Adipocyte (in vitro differentiated cells): ENCODE data around the gene CMSS1.

Source experiments
- DNase-seq: peaks from one replicate; pipeline ENCODE4 v3.0.0-alpha.2; 2015; ENCODE audit warnings: low read depth
- H3K27me3 ChIP-seq: replicated peaks from 2 replicates; pipeline ENCODE4 v1.7.0; 2013; ENCODE audit warnings: mild to moderate bottlenecking, low read length, moderate library complexity; ENCODE audit not compliant: control insufficient read depth, insufficient read depth
- H3K36me3 ChIP-seq: 2 replicates; pipeline ENCODE4 v1.7.0; 2013; ENCODE audit warnings: low read length, mild to moderate bottlenecking, moderate library complexity; ENCODE audit not compliant: control insufficient read depth, insufficient read depth, severe bottlenecking
- H3K4me1 ChIP-seq: 2 replicates; pipeline ENCODE4 v1.7.0; 2013; ENCODE audit warnings: mild to moderate bottlenecking, low read length, moderate library complexity; ENCODE audit not compliant: control insufficient read depth, insufficient read depth
- H3K4me3 ChIP-seq: 2 replicates; pipeline ENCODE4 v1.7.0; 2013; ENCODE audit warnings: mild to moderate bottlenecking, low read length, moderate library complexity
- H3K9ac ChIP-seq: 2 replicates; pipeline ENCODE4 v1.7.0; 2013; ENCODE audit warnings: mild to moderate bottlenecking, low read length, moderate library complexity
- H3K9me3 ChIP-seq: 2 replicates; pipeline ENCODE4 v1.7.0; 2013; ENCODE audit warnings: mild to moderate bottlenecking, low read length, moderate library complexity; ENCODE audit not compliant: control insufficient read depth

Gene CMSS1

DNA sequence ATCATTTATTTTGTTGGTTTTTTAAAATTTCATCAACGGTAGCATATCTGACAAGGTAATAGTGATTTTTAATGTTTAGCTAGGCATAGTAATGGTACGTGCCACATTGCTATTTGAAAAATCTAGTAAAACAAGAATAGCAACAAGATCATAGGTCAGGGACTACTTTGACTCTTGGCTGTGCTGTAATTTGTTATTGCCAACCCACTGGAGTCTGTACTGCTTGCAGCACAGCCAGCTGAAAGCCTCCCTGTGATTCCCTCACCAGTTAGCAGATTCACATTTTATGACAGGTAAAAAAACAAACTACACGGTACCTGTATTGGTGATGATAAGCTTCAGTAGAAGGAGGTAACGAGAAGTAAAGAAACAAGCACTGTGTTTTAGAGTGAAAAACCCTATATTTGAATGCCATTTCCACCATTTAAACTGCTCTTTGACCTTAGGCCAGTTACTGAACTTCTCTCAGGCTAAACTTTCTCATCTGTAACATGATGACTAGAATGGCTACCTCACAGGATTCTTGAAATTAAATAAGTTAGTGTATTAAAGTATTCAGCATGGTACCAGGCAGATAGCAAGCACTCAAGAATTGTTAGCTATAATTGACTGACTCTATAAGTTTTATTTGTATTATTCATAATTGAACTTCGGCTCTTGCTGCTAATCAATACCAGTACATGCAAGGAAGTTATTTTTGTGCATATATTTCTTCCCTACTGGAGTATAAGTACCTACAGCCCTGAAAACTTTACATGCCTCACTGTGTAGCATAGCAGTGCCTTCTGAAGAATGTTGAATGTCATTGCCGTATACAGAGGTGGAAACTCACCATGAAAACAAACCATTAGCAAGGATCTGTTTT, 280.5 kb downstream of the CMSS1 start:
- H3K9ac ChIP-seq: peak overlapping the region; percentile 46
- no peaks in the 10 kb centered on the region for H3K36me3 ChIP-seq
- DNase-seq: no peak
- H3K4me3 ChIP-seq: no peak overlapping the region
- no peaks in the 10 kb centered on the region for H3K27me3 ChIP-seq
- H3K4me1 ChIP-seq: peaks cover 25% of the 10 kb centered on the region
- H3K9me3 ChIP-seq: no peaks in the 10 kb centered on the region

DNA sequence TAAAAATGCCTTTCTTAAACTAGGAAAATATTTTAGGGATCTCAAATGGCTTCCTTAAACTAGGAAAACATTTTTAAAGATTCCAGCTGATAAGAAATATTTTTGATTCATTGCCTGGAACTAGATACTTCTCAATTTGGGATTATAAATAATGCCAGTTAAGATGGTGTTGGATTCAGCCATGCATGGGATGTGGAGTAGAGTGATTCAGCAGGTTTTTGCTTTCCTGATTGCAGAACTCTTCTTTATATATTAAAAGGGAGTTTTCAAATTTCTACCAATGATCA, 281.1 kb downstream of the CMSS1 start:
- H3K4me1 ChIP-seq: peaks cover 29% of the 10 kb centered on the region
- H3K27me3 ChIP-seq: no peaks in the 10 kb centered on the region
- H3K36me3 ChIP-seq: no peaks in the 10 kb centered on the region
- H3K9ac ChIP-seq: peak overlapping the region; percentile 46
- no peak overlapping the region for H3K4me3 ChIP-seq
- no peaks in the 10 kb centered on the region for H3K9me3 ChIP-seq
- no peak for DNase-seq

DNA sequence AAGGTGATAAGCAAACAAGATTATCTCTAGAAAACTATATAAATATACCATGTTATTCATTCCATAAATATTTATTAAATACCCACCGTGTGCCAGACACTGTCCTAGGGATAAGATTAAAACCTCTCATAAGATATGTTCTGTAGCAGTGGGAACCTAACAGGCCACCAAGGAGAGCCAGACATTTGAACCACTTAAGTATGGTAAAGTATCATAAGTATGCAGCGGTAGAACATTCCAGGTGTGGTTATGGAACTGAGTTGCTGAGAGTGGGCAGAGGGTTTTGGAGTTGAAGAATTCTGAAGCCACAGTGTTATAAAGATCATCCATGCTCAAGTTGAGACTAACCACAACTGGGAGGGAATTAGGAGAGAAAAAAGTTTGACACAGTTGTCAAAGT, 282.0 kb downstream of the CMSS1 start:
- no peaks in the 10 kb centered on the region for H3K9me3 ChIP-seq
- H3K36me3 ChIP-seq: no peaks in the 10 kb centered on the region
- no peak for DNase-seq
- peaks cover 34% of the 10 kb centered on the region for H3K4me1 ChIP-seq
- H3K4me3 ChIP-seq: no peak overlapping the region
- no peaks in the 10 kb centered on the region for H3K27me3 ChIP-seq
- no peak overlapping the region for H3K9ac ChIP-seq

DNA sequence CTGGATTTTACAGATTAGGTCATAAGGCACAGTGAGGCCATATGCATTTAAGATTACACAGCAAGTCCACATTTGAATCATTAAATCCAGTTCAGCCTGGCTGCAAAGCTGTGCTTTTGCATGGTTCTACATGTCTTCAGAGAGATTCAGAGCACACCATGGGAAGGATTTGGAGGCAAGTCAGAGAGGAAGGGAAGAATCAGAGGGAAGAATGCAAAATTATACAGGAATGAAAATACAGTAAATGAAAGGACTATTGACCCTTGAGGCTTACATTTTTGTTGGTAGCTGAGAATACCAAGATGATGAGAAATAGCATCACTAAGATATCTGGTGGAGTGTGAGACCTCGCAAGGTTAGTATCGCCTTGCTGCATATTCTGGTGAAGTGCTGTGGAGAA, 282.8 kb downstream of the CMSS1 start:
- Histone ChIP-seq H3K36me3 (no peaks in the 10 kb centered on the region), H3K9me3 (no peaks in the 10 kb centered on the region), H3K27me3 (no peaks in the 10 kb centered on the region), H3K4me1 (peaks cover 42% of the 10 kb centered on the region), H3K4me3 (no peak overlapping the region), H3K9ac (no peak overlapping the region)
- DNase-seq: no peak

DNA sequence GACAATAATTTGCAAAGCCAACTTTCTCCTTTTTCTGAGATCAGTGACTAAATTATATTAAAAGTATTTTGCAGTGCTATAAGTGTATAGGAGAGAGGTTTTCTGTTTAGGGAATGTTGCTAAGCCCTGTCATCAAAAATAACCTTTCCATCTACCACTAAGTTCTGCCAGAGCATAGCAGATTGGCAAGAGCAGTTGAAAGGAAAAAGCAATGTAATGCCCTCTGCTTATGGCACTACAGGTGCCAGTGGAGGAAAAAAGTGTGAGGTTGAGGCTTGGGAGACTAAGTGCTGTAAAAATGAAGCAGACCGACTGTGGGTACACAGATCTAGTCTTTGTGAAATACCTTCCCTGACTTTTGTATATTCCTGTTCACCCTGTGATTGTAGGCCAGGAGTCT, 285.1 kb downstream of the CMSS1 start:
- no peak for DNase-seq
- H3K4me1 ChIP-seq: peaks cover 58% of the 10 kb centered on the region
- H3K9ac ChIP-seq: no peak overlapping the region
- no peak overlapping the region for H3K4me3 ChIP-seq
- H3K9me3 ChIP-seq: no peaks in the 10 kb centered on the region
- H3K27me3 ChIP-seq: no peaks in the 10 kb centered on the region
- no peaks in the 10 kb centered on the region for H3K36me3 ChIP-seq

DNA sequence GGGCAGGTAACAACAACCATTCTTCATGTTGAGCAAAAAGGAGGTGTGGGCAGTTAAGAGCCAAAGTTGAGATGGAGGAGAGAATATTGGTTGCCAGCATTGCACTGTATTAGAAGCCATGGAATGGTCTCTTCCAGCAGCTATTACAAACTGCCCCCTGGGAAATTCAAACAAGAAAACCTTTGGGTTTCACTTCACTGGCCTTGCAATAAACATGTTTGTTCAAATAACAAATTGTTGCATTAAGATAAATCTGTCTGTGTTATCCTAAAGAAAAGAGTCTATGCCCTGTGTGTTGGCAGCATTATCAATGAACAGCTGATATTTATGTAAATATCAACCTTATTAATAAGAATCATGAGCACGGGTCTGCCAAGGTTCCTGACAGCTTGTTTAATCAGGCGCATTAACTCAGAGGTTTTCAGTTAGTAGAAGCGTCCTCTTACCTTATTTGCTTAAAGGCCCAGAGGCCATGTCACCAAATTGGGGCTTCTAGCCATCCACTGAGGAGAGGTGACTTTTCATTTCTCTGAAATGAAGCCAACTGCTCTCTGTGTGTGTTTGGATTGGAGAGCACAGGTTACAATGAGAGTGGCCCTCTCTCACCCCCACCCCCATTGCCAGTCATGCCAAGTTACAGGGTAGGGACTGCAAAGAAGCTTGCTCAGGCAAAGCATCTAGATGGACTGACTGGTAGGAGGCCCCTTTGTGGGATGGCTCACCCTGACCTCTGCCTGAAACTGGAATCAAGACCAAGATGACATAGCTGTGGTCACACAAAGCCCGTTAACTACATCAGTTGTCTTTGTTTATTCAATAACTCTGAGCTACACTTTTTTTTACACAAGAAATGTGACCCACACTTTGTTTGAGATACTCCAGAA, 286.1 kb downstream of the CMSS1 start:
- peaks cover 49% of the 10 kb centered on the region for H3K4me1 ChIP-seq
- H3K4me3 ChIP-seq: no peak overlapping the region
- no peaks in the 10 kb centered on the region for H3K27me3 ChIP-seq
- H3K9me3 ChIP-seq: no peaks in the 10 kb centered on the region
- no peak for DNase-seq
- no peak overlapping the region for H3K9ac ChIP-seq
- H3K36me3 ChIP-seq: no peaks in the 10 kb centered on the region

DNA sequence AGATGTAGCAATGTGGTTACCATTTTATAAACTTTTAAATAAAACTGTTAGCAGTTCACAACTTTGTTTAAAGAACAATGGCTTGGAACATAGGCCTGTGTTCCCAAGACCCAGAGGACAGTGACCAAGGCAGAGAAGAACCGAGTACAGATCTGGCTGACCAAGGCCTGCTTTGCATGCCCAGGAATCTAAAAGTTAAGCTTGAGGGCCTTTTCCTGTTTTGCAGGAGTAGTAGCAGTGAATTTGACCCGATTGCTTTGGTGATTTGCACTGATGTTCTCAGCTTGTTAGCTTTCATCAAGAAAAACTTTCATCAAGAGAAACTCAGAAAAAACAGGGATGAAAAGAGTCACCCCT, 286.8 kb downstream of the CMSS1 start:
- Histone ChIP-seq H3K36me3 (no peaks in the 10 kb centered on the region), H3K4me3 (no peak overlapping the region), H3K4me1 (peaks cover 42% of the 10 kb centered on the region), H3K9ac (no peak overlapping the region), H3K27me3 (no peaks in the 10 kb centered on the region), H3K9me3 (no peaks in the 10 kb centered on the region)
- DNase-seq: no peak

DNA sequence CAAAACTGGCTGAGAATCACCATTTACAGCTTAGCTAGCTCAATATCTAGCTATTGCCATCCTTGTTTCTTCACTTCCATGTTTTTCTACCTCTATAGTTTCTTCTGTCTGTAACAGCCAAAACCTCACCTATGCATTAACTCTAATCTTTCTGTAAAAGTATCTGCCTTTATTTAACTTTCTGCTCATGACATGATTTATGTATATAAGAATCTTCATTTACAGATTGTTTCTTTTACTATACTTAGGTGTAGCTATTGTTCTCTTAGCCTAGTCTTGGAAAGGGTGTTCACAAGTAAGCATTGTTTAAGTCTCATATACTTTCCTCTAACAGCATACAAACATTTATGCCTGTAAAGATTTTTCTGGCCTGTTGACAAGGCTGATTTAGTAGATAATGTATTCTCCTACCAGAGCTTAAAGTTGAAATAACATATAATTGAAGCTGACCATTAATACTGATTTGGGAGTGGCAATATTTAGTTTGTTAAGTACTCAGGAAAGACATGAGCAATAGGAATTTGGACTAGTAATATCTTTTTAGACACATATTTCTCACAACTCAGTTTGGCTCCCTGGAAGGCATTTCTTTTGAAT, 287.3 kb downstream of the CMSS1 start:
- Histone ChIP-seq H3K9me3 (no peaks in the 10 kb centered on the region), H3K4me3 (no peak overlapping the region), H3K4me1 (peaks cover 42% of the 10 kb centered on the region), H3K9ac (no peak overlapping the region), H3K27me3 (no peaks in the 10 kb centered on the region), H3K36me3 (no peaks in the 10 kb centered on the region)
- DNase-seq: no peak

DNA sequence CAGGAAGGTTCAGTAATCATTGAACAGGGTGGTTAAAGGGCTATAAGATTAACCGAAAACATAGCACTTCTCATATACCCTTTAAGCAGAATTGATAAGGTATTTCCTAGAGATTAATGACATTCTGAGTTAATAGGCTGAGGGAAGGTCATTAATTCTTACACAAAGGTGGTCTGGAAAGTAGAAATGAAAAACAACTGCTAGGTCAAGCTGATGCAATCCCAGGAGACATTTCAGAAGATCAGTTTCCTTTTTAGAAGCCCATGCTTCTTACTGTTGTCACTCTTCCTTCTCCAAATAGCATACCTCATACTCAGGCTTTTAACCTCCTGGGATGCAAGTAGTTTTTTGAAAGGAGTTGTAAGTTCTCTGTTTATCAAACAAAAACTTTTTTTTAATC, 287.8 kb downstream of the CMSS1 start:
- no peak for DNase-seq
- Histone ChIP-seq H3K9me3 (no peaks in the 10 kb centered on the region), H3K4me3 (no peak overlapping the region), H3K27me3 (no peaks in the 10 kb centered on the region), H3K9ac (no peak overlapping the region), H3K36me3 (no peaks in the 10 kb centered on the region), H3K4me1 (peaks cover 42% of the 10 kb centered on the region)

DNA sequence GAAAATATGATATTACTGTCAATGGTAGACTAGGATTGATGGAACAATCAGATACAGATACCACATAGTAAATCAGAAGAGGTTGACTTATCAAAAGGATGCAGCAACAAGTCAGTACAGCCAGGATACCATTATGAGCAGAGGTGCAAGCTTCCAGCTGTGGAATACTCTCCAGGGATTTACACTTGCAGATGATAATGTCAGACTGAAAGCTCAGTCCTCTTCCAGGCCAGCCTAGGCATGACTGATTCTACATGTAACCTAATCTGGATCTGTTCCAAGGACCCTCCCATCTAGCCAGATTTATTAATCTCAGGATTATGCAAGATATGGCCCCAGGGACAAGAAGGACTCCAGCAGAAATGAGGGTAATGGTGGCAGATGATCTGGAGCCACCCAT, 288.4 kb downstream of the CMSS1 start:
- peaks cover 42% of the 10 kb centered on the region for H3K4me1 ChIP-seq
- no peaks in the 10 kb centered on the region for H3K27me3 ChIP-seq
- no peak overlapping the region for H3K4me3 ChIP-seq
- H3K9me3 ChIP-seq: no peaks in the 10 kb centered on the region
- no peak overlapping the region for H3K9ac ChIP-seq
- DNase-seq: no peak
- H3K36me3 ChIP-seq: no peaks in the 10 kb centered on the region

DNA sequence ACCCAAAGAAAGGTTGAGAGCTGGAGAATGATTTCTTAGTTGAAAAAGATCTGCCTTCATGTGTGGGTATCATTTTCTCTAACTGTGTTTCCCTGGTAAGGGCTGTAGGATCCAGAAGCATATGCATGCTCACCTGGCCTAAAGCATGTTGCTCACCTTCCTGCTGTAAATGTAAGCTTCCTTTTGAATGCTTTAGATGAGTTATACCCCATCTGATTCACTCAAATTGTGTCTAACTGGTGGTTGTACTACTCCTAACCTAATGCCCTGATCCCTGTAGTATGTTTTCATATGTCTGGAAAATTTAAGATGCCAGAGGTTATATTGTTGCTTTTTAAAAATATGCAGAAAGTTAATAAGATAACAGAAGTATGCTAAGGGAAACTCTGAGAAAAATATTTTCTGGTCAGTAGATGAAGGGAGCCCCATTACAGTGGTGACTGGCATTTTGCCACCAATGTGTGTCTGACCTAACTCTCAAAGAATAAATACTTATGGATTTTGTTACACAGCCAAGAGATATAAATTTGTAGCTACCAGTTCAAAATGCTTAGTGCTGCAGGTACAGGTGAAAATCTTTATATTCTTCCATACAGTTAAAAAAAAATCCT, 289.0 kb downstream of the CMSS1 start:
- no peaks in the 10 kb centered on the region for H3K9me3 ChIP-seq
- no peaks in the 10 kb centered on the region for H3K36me3 ChIP-seq
- H3K4me3 ChIP-seq: no peak overlapping the region
- H3K4me1 ChIP-seq: peaks cover 42% of the 10 kb centered on the region
- H3K9ac ChIP-seq: no peak overlapping the region
- H3K27me3 ChIP-seq: no peaks in the 10 kb centered on the region
- DNase-seq: no peak
